Endothelial cell (in vitro differentiated cells): ENCODE results near the gene CHMP4B. TPM values are rescaled to one million over a fixed set of nuclear protein-coding genes. Genes with fewer than 3 reads are reported as not detected.

Experiments used
- DNase-seq: peaks from one replicate; pipeline ENCODE4 v3.0.0; 2021; ENCODE audit warnings: low spot score
- H3K27ac Mint-ChIP-seq: one replicate; pipeline ENCODE4 v1.8.0; 2021; ENCODE audit warnings: mixed read lengths, inconsistent platforms; ENCODE audit not compliant: unreplicated experiment
- H3K27me3 Mint-ChIP-seq: one replicate; pipeline ENCODE4 v1.8.0; 2021; ENCODE audit warnings: mild to moderate bottlenecking, moderate library complexity, mixed read lengths, inconsistent platforms; ENCODE audit not compliant: unreplicated experiment
- H3K36me3 Mint-ChIP-seq: one replicate; pipeline ENCODE4 v1.8.0; 2021; ENCODE audit warnings: mild to moderate bottlenecking, low read depth, mixed read lengths, inconsistent platforms; ENCODE audit not compliant: unreplicated experiment
- H3K4me1 Mint-ChIP-seq: one replicate; pipeline ENCODE4 v1.8.0; 2021; ENCODE audit warnings: mild to moderate bottlenecking, mixed read lengths, inconsistent platforms; ENCODE audit not compliant: unreplicated experiment
- H3K4me3 Mint-ChIP-seq: one replicate; pipeline ENCODE4 v1.8.0; 2021; ENCODE audit warnings: mild to moderate bottlenecking, mixed read lengths, inconsistent platforms; ENCODE audit not compliant: unreplicated experiment
- H3K9me3 Mint-ChIP-seq: one replicate; pipeline ENCODE4 v1.8.0; 2021; ENCODE audit warnings: mixed read lengths, inconsistent platforms; ENCODE audit not compliant: unreplicated experiment
- total RNA-seq: library from RNA; stranded (reverse); fragmentation: NEBNext Ultra II Directional; extraction: Animal tissue kit (Norgen Biotek cat#: 25700); gene quantifications from one replicate; pipeline ENCODE4 v1.2.1, GENCODE V29; 2021; ENCODE audit not compliant: unreplicated experiment
- TF ChIP-seq, protein P1 (sequence below): fragments of 200-600 bp; sonication (generic); IDR thresholded peaks from one replicate; pipeline ENCODE4 v1.5.0; 2021; ENCODE audit warnings: antibody characterized with exemption; ENCODE audit not compliant: unreplicated experiment

CHMP4B gene
- total RNA-seq, 1 donor from 2014 or later: 117 TPM

DNA sequence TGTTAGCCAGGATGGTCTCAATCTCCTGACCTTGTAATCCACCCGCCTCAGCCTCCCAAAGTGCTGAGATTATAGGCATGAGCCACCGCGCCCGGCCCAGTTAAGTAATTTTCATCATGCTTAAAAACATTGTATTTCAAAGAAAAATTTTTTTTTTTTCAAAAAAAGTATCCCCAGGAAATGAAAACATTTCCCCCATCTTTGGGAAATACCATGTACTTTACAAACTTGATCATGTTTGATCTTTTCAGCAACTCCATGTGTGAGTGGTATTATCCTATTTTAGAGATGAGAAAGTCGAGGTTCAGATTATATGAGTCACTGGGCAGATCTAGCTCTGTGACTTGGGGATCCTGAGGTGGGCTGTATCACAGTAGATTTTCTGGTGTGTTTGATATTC lies 11.8 kb downstream of the CHMP4B start:
- no peak for DNase-seq
- H3K4me3 Mint-ChIP-seq: no peak overlapping the region
- peaks cover 2% of the 10 kb centered on the region for H3K27me3 Mint-ChIP-seq
- no peaks in the 10 kb centered on the region for H3K9me3 Mint-ChIP-seq
- no peak overlapping the region for H3K27ac Mint-ChIP-seq
- no peaks in the 10 kb centered on the region for H3K36me3 Mint-ChIP-seq
- TF ChIP-seq, protein P1, sequence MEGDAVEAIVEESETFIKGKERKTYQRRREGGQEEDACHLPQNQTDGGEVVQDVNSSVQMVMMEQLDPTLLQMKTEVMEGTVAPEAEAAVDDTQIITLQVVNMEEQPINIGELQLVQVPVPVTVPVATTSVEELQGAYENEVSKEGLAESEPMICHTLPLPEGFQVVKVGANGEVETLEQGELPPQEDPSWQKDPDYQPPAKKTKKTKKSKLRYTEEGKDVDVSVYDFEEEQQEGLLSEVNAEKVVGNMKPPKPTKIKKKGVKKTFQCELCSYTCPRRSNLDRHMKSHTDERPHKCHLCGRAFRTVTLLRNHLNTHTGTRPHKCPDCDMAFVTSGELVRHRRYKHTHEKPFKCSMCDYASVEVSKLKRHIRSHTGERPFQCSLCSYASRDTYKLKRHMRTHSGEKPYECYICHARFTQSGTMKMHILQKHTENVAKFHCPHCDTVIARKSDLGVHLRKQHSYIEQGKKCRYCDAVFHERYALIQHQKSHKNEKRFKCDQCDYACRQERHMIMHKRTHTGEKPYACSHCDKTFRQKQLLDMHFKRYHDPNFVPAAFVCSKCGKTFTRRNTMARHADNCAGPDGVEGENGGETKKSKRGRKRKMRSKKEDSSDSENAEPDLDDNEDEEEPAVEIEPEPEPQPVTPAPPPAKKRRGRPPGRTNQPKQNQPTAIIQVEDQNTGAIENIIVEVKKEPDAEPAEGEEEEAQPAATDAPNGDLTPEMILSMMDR: no peak
- H3K4me1 Mint-ChIP-seq: peaks cover 35% of the 10 kb centered on the region

DNA sequence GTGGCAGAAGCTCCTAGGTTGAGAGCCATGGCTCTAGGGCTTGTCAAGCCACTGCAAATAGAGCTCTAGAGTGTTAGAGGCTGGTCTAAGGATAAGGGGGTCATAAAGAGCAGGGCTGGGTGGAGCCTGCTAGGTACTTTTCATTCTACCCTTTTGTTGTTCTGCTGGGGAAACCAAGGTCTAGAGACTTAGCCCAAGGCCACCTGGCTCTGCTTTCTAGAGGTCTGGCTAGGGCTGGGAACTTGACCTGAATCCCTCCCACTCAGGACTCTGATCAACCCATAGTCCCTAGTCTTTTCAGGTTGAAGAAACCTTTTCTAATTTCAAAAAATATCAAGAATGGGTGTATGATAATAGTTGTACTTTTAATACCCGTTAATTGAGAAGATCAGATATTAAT lies 13.7 kb downstream of the CHMP4B start:
- no peak overlapping the region for H3K4me3 Mint-ChIP-seq
- TF ChIP-seq, protein P1: no peak
- H3K27me3 Mint-ChIP-seq: peaks cover 2% of the 10 kb centered on the region
- peaks cover 4% of the 10 kb centered on the region for H3K36me3 Mint-ChIP-seq
- H3K4me1 Mint-ChIP-seq: peaks cover 54% of the 10 kb centered on the region
- no peaks in the 10 kb centered on the region for H3K9me3 Mint-ChIP-seq
- H3K27ac Mint-ChIP-seq: no peak overlapping the region
- DNase-seq: no peak

DNA sequence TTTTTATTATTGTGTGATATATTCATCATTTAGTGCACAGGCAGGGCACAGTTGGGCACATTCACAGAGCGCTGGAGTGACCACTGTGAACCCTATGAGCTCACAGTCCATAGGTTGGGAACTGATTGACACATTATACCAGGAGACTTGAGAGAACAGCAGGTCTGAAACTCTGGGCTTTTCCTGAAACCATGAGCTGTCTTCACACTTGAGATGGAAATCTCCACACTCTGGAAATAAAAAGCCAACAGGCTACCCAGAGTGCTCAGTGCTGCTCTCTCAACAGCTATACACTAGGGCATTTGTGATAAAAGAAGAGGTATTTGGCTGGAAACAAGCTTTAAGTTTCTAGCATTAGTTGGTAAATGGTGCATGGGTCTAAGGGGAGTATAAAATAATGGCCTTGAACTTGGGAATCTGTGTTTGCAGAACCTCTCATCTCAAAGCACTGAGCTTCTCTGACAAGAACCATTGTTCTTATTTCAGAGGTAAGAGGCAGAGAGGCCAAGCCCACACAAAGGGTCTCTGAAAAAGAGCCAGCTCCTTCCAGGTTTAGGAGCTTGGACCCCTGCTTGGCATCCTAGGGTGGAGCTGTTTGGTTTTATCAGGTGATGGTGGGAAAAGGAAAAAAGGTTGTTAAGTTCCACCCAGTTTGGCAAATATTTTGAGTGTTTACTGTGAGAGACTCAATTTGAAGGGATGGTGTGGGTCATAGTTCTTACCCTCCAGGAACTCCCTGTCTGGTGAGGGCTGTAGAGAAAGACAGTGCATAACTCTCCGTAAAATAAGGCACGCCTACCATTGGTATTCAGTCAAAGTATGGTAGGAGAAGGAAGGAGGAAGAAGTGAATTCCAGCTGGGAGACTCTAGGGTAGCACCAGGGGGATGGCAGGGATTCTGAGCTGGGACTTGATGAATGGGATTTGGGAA lies 14.5 kb downstream of the CHMP4B start:
- Mint-ChIP-seq H3K4me3 (no peak overlapping the region), H3K27ac (peak overlapping the region; percentile 61), H3K4me1 (peaks cover 58% of the 10 kb centered on the region), H3K27me3 (peaks cover 2% of the 10 kb centered on the region), H3K36me3 (peaks cover 6% of the 10 kb centered on the region), H3K9me3 (no peaks in the 10 kb centered on the region)
- TF ChIP-seq, protein P1: no peak
- DNase-seq: no peak

DNA sequence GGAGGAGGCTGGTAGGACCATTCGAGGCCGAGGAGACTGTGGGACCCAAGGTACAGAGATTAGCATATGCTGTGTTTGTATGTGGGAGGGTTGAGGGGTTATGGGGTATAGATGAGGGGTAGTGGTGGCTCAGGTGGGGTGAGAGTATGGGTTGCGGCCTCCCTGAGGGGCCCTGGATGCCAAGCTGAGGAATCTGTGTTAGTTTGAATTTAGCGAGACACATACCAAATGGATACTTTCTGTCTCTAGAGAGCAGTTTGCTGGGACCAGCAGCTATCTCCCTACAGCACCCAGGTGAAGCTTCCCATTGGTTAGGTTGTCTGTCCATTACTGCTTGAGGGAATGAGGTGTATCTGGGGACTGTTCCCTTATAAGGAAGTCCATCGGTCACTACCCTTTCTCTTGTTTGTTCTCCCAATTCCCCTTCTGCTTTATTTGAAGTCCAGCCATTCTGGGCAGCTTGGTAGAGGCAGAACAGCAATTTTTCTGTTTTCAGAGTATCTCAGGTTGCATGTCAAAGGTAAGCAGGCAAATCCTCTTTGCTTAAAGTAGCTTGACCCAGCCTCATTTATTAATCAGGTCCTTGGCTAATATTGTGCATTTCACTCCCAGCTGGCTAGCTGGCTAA lies 15.2 kb downstream of the CHMP4B start:
- Mint-ChIP-seq H3K9me3 (no peaks in the 10 kb centered on the region), H3K27ac (no peak overlapping the region), H3K36me3 (peaks cover 6% of the 10 kb centered on the region), H3K4me1 (peaks cover 58% of the 10 kb centered on the region), H3K27me3 (peaks cover 3% of the 10 kb centered on the region), H3K4me3 (no peak overlapping the region)
- TF ChIP-seq, protein P1: no peak
- no peak for DNase-seq

DNA sequence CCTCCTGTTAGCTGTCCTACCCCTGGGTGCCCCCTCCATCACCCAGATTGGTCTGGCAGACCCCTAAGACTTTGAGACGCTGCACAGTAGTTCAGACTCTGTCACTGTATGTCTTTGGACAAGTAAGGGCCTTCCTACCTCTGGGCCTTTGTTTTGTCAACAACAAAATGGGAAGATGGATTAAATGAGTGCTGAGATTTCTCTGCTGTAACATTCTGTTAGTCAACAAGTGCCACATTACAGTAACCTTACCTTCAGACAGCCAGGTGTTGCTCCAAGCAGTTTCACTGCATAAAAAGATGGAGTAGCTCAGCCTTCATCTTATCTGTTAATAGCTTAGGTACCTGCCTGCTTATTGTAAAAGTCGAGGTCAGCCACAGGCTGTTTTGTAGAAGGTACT lies 16.0 kb downstream of the CHMP4B start:
- Mint-ChIP-seq H3K4me1 (peaks cover 66% of the 10 kb centered on the region), H3K4me3 (no peak overlapping the region), H3K27me3 (peaks cover 3% of the 10 kb centered on the region), H3K36me3 (peaks cover 6% of the 10 kb centered on the region), H3K27ac (no peak overlapping the region), H3K9me3 (no peaks in the 10 kb centered on the region)
- TF ChIP-seq, protein P1: no peak
- DNase-seq: no peak
